Measurements from ENCODE around the gene WDSUB1.

The WDSUB1 gene

GRCh38 chr2:159266554-159266953, 19.9 kb downstream of the WDSUB1 start:
- DNase-seq (ENCODE audit: low spot score): no peak

- no peak for DNase-seq (ENCODE audit: low spot score)
Measured at GRCh38 chr2:159265171-159265576, 21.3 kb downstream of the WDSUB1 start.

GRCh38 chr2:159262904-159263303, 23.6 kb downstream of the WDSUB1 start:
- no peak for DNase-seq (ENCODE audit: low spot score)

- no peak for DNase-seq (ENCODE audit: low spot score)
Measured at GRCh38 chr2:159262226-159262625, 24.3 kb downstream of the WDSUB1 start.

- peak; percentile 5 for DNase-seq (ENCODE audit: low spot score)
Measured at GRCh38 chr2:159256159-159256558, 30.3 kb downstream of the WDSUB1 start.

DNA sequence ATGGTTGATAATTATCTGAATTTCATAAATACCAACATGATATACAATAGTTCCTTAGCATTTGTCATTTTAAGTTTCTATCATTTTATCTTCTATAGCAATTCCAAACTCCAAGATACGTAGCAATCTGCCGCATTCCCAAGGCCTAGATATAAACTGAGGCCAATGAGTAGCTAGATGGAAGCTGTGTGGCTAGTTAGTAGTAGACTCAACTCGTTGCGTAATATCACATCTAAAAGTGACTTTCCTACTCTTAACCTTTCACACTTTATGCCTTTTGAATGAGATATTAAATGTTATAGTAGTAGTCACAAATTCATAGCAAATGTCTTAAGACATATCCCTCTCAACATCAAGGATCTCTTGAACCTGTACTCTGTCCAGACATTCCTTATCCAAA, 33.6 kb downstream of the WDSUB1 start:
- no peak for DNase-seq (ENCODE audit: low spot score)

DNA sequence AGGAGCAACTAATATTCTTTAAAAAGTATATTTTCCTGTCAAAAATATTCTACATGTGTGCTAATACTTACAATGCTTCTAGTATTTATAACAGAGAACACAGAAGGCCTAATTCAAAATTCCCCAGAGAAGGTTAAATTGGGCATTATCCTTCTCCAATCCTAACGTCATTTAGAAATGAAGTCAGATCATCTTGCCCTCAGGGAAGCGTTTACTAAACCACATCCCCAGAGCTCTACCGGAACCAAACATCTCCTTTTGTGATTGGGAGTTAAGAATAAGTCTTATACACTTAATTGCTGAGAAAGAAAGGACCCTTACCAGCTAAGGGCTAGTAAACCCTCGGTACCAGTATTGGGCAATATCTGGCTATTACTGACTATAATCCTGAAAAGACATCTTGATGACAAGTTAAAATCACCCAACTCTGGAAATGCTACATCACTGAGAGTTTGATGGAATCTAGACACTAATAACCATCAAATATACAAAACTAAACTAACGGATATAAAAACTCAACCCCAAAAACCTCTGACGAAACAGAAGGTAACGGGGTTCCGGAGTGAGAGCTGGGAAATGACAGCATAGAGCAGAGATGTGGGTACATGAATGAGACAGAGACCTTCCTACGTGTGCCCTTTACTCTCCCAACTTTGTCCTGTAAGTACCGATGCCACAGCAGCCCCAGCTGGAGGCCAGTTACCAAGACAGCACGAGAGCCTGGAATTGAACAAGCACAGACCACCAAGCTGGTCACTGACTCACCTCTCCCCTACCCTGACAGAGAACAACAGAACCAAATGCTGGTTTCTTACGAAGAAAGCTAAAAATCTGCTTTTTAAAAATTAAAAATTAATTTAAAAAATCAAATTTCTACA, 35.0 kb downstream of the WDSUB1 start:
- no peak for DNase-seq (ENCODE audit: low spot score)

DNA sequence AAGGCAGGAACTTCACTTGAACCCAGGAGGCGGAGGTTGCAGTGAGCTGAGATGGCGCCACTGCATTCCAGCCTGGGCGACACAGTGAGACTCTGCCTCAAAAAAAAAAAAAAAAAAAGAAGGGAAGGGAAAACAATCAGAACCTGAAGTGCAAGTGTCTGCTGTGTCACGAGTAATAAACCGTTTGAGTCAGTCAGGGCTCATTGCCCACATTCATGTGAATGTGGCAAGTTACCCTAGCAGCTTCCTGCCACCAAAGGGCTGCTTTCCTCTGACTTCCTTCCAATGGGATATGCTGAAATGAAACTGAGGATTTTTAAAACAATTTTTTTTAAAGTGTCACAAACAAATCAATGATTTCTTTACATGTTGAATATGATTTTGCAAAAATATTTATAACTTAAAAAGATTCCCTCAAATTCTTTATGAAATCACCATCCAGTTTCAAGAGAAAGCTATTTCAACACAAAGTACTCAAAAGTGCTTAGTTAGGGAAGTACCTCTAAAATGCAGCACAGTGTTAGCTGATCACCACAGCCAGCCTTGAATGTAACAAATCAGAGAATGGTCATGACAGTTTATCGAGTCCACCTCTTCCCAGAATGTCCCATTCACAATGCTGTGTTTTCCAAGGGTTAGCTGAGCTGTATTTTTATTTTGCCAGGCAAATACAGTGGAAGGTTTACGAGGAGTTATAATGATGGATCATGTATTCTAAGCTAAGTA, 36.4 kb downstream of the WDSUB1 start:
- no peak for DNase-seq (ENCODE audit: low spot score)

DNA sequence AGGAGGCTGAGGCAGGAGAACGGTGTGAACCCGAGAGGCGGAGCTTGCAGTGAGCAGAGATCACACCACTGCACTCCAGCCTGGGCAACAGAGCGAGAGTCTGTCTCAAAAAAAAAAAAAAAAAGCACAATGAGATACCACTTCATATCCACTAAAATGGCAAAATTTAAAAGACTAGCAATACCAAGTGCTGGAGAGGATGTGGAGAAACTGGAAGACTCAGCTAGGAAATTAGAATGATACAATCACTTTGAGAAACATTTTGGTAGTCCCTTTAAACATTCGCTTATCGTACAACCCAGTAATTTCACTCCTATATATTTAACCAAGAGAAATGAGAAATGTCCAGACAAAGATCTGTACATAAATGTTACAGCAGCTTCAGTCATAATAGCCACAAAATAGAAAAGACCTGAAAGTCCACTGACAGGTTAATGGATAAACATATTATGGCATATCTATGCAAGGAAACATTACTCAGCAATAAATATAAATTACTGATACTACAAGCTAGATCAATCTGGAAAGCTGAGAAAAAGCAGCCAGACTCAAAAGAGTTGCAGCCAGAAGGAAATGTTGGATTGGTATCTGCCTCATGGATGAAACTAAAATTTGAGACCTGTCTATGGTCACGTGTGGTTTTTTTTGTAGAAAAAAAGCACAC, 40.0 kb downstream of the WDSUB1 start:
- no peak for DNase-seq (ENCODE audit: low spot score)

GRCh38 chr2:159243529-159243928, 43.0 kb downstream of the WDSUB1 start:
- no peak for DNase-seq (ENCODE audit: low spot score)

DNA sequence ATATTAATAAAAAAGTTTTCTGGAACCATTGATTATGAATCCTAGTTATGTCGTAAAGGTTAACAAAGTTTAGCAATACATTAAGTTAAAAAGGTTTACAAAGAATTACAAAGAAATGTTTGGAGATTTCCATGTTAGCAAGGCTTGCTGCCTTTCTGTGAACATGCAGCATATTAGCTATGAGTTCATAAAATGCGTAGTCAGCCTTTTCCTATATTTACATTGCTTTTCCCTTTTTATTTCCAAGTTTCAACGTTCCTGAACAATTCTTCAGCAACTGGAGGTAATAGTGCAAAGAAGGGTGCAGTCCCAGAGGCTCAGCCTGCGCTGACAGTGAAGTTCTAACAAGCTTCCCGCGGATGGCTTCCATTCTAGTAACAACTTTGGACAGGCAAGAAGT, 51.6 kb downstream of the WDSUB1 start:
- DNase-seq (ENCODE audit: low spot score): no peak

DNA sequence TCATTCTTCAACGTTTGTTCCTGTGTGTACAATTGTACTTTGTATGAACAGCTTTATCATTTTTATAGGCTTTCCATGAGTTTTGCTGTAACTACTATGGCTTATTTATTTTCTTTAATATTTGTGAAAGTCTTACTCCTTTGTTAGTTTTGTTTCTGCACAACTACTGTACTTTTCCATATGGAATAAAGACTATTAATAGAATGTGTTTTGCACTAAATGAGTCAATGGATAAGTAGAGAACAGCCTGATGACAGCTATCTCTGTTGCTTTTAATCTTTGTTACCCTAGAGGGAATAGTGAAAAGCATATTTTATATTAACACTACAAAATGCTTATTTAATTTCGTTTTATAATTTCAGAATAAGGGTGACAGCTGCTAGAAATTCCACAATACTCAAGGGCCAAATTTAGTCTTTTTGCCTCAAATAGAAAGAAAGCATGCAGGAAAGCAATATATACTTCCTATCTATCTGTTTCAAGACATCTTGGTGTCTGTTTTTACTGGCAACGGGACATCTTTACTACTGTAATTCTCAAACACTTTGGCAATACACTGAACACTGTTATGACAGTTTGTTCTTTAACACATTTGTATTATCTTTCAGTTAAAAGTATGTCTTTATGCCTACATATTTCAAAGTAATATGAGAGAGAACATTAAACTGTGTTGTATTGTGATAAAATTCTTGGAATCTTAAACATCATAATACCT, 53.9 kb downstream of the WDSUB1 start:
- DNase-seq (ENCODE audit: low spot score): no peak

- no peak for DNase-seq (ENCODE audit: low spot score)
Measured at GRCh38 chr2:159230145-159230877, 56.2 kb downstream of the WDSUB1 start.

GRCh38 chr2:159229476-159230144, 56.9 kb downstream of the WDSUB1 start:
- DNase-seq (ENCODE audit: low spot score): no peak

DNA sequence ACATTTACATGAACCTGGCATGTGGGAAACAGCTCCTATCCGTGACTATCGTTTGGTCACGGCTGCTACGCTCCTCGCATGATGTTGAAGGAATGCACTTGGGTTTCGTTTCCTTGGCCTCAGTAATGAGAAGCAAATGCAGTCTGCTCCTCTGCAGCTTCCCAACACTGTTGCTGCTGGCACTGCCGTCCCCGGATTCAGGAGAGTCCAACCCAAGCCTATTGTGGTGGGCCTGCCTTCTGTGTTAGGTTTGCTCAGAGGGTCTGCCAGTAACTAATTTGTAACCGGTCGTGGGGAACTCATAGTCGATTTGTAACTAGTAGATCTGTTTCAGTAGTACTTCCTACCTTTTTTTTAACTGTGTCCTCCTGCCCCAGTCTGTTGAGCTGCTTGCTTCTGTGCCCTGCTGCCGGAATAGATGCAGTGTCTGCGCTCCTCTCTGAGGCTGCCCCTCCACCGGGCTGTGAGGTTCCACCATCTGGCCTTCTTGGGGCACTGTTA, 58.4 kb downstream of the WDSUB1 start:
- DNase-seq (ENCODE audit: low spot score): no peak

DNA sequence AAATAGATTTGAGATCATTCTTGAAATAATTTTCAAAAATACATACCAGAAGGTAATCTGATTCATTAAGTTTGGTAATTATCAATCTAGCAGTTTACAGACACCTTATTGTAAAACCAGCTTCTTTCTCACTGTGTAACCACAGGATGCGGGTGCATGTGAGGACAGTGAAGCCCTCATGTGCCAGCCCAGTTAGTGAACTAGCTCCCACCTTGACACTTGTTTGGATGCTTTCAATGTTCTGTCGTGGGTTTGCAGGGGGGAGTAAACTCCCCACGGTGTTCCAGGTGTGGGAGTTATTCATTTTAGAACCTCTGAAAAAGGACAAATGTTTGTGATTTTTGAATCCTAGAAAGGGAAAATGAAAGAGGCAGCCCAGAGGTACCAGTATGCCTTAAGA, 59.0 kb downstream of the WDSUB1 start:
- no peak for DNase-seq (ENCODE audit: low spot score)

- no peak for DNase-seq (ENCODE audit: low spot score)
Measured at GRCh38 chr2:159226608-159227385, 59.7 kb downstream of the WDSUB1 start.

DNA sequence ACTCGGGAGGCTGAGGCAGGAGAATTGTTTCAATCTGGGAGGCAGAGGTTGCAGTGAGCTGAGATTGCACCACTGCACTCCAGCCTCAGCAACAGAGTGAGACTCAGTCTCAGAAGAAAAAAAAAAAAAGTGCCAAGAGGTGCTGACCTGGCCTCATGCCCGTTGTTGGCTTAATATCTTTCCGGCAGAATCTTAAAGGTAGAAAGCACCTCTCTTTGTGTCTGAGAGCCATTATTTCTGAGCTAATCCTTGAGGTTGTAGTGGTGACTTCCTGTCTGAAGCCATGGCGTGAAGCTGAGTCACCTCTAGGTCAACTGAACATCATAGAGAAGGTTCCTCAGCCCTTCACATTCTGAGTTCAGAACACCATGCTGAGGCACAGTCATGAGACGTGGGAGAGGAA, 60.4 kb downstream of the WDSUB1 start:
- peak; percentile 27 for DNase-seq (ENCODE audit: low spot score)

DNA sequence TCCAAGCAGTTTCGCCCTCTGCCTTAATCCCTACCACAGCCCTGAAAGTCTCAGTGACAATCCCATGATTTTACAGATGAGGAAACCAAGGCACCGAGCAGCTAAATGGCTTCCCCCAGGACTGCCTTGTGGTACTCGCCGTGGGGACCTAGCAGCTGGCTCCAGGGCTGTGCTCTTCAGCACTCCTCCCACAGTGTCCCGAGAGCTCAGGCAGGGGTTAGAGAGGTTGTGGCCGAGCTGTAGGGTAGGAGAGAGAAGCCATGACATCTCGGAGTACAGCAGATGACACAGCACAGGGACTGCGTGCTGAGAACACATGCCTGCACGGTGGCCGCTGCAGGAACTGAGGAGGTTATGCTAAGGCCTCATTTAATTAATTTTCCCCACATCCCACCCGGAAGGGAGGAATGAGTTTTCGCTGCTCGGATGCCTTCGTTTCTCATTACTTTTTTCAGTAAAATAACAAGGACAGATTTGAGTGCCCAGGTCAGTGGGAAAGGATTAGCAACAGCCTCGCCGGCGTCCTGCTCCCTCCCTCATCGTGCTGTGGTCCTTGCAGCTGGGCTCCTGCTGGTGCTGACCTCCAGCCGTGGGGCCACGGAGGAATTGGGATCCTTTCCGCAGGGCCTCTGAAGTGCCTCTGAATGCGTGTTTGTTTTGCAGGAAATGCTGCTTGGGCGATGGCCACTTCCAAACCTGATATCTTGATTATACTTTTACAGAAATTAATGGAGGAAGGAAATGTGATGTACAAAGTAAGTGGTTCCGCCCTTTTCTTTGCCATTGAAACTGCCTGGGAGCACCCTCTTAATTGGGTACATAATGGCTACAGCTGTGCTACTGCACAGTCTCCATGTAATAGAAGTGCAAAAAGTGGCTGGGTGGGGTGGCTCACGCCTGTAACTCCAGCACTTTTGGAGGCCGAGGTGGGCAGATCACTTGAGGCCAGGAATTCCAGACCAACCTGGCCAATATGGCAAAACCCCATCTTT, 61.2 kb downstream of the WDSUB1 start:
- no peak for DNase-seq (ENCODE audit: low spot score)

All from hepatic stellate cell (primary cell).